ENCODE measurements around the gene REG1B. TPM values are rescaled to one million over a fixed set of nuclear protein-coding genes. Genes with fewer than 3 reads are reported as not detected.

Gene REG1B
- total and polyA plus RNA-seq, 2 donors (not counting 1 experiment from before 2014, with no cell fraction given): not detected

- no peaks in the 10 kb centered on the region for H3K4me1 ChIP-seq (ENCODE audit: control insufficient read depth, extremely low read depth, insufficient read depth, low read length)
Observed at GRCh38 chr2:79105259-79105658, 17.5 kb upstream of the REG1B start.

GRCh38 chr2:79103214-79103613 lies 15.4 kb upstream of the REG1B start:
- Histone ChIP-seq H3K9ac (ENCODE audit: insufficient read depth, low read length) (no peak overlapping the region), H3K27me3 (ENCODE audit: control insufficient read depth, insufficient read depth, low read length) (no peaks in the 10 kb centered on the region), H2AFZ (ENCODE audit: low read length) (no peak overlapping the region), H3K36me3 (ENCODE audit: control insufficient read depth, insufficient read depth, low read length) (no peaks in the 10 kb centered on the region), H3K4me3 (replicated peaks in 1 of 4; ENCODE audit: control extremely low read depth in 1 of 4, insufficient read depth in 1 of 4, low read depth in 3 of 4, low read length in 4 of 4) (no peak overlapping the region), H4K20me1 (ENCODE audit: control insufficient read depth, extremely low read depth, insufficient read depth, low read length) (no peaks in the 10 kb centered on the region), H3K79me2 (ENCODE audit: control insufficient read depth, insufficient read depth, low read length) (no peaks in the 10 kb centered on the region), H3K27ac (ENCODE audit: insufficient read depth, low read length) (no peak overlapping the region), H3K9me3 (ENCODE audit: control insufficient read depth, insufficient read depth, low read depth, low read length) (no peaks in the 10 kb centered on the region), H3K4me2 (ENCODE audit: extremely low read depth, insufficient read depth, low read length) (no peak overlapping the region), H3K4me1 (ENCODE audit: control insufficient read depth, extremely low read depth, insufficient read depth, low read length) (no peaks in the 10 kb centered on the region)
- no peak for DNase-seq (ENCODE audit: low read depth in 2 of 2)
- TF ChIP-seq CTCF (conservative IDR thresholded peaks at IDR 0.05 in 1 of 2, IDR thresholded peaks at IDR 0.05 in 1 of 2; ENCODE audit: low read depth in 1 of 2, low read length in 2 of 2) (no peak), EZH2 (IDR thresholded peaks at IDR 0.05; ENCODE audit: low read length, missing control alignments) (no peak)

More at GRCh38 chr2:79105259-79105658, 17.5 kb upstream of the REG1B start:
- TF ChIP-seq CTCF (conservative IDR thresholded peaks at IDR 0.05 in 1 of 2, IDR thresholded peaks at IDR 0.05 in 1 of 2; ENCODE audit: low read depth in 1 of 2, low read length in 2 of 2) (no peak), EZH2 (IDR thresholded peaks at IDR 0.05; ENCODE audit: low read length, missing control alignments) (no peak)
- Histone ChIP-seq H3K4me3 (replicated peaks in 1 of 4; ENCODE audit: control extremely low read depth in 1 of 4, insufficient read depth in 1 of 4, low read depth in 3 of 4, low read length in 4 of 4) (no peak overlapping the region), H3K36me3 (ENCODE audit: control insufficient read depth, insufficient read depth, low read length) (no peaks in the 10 kb centered on the region), H3K9ac (ENCODE audit: insufficient read depth, low read length) (no peak overlapping the region), H3K27me3 (ENCODE audit: control insufficient read depth, insufficient read depth, low read length) (no peaks in the 10 kb centered on the region), H3K79me2 (ENCODE audit: control insufficient read depth, insufficient read depth, low read length) (no peaks in the 10 kb centered on the region), H4K20me1 (ENCODE audit: control insufficient read depth, extremely low read depth, insufficient read depth, low read length) (no peaks in the 10 kb centered on the region), H3K9me3 (ENCODE audit: control insufficient read depth, insufficient read depth, low read depth, low read length) (no peaks in the 10 kb centered on the region), H3K27ac (ENCODE audit: insufficient read depth, low read length) (no peak overlapping the region), H2AFZ (ENCODE audit: low read length) (no peak overlapping the region), H3K4me2 (ENCODE audit: extremely low read depth, insufficient read depth, low read length) (no peak overlapping the region)
- no peak for DNase-seq (ENCODE audit: low read depth in 2 of 2)

- Histone ChIP-seq H3K9ac (ENCODE audit: insufficient read depth, low read length) (no peak overlapping the region), H3K36me3 (ENCODE audit: control insufficient read depth, insufficient read depth, low read length) (no peaks in the 10 kb centered on the region), H4K20me1 (ENCODE audit: control insufficient read depth, extremely low read depth, insufficient read depth, low read length) (no peaks in the 10 kb centered on the region), H3K27ac (ENCODE audit: insufficient read depth, low read length) (no peak overlapping the region), H3K4me1 (ENCODE audit: control insufficient read depth, extremely low read depth, insufficient read depth, low read length) (no peaks in the 10 kb centered on the region), H3K79me2 (ENCODE audit: control insufficient read depth, insufficient read depth, low read length) (no peaks in the 10 kb centered on the region), H2AFZ (ENCODE audit: low read length) (no peak overlapping the region), H3K9me3 (ENCODE audit: control insufficient read depth, insufficient read depth, low read depth, low read length) (no peaks in the 10 kb centered on the region), H3K4me2 (ENCODE audit: extremely low read depth, insufficient read depth, low read length) (no peak overlapping the region), H3K27me3 (ENCODE audit: control insufficient read depth, insufficient read depth, low read length) (no peaks in the 10 kb centered on the region), H3K4me3 (replicated peaks in 1 of 4; ENCODE audit: control extremely low read depth in 1 of 4, insufficient read depth in 1 of 4, low read depth in 3 of 4, low read length in 4 of 4) (no peak overlapping the region)
- no peak for TF ChIP-seq EZH2 (IDR thresholded peaks at IDR 0.05; ENCODE audit: low read length, missing control alignments)
- no peak for TF ChIP-seq CTCF (conservative IDR thresholded peaks at IDR 0.05 in 1 of 2, IDR thresholded peaks at IDR 0.05 in 1 of 2; ENCODE audit: low read depth in 1 of 2, low read length in 2 of 2)
- DNase-seq (ENCODE audit: low read depth in 2 of 2): no peak
Observed at GRCh38 chr2:79101024-79101423, 13.2 kb upstream of the REG1B start.
